K562 (cell line): Measurements from ENCODE around the gene ADAMTS14.

Experiments used
- AFF4 ChIP-seq: sonication (generic); formaldehyde crosslinking; IDR thresholded peaks from 2 replicates; pipeline ENCODE4 v1.8.0; 2023; ENCODE audit warnings: mild to moderate bottlenecking, missing genetic modification reagents
- CTCF ChIP-seq, 3 experiments: IDR thresholded peaks in 2 of 3; conservative IDR thresholded peaks in 1 of 3; 2 replicates each; pipeline ENCODE4 v1.5.1; 2011 to 2012; ENCODE audit warnings: low read length in 3 of 3, mild to moderate bottlenecking in 3 of 3, control low read depth in 2 of 3, improper control_type of control experiment in 1 of 3, inconsistent platforms in 1 of 3, low read depth in 1 of 3, mixed read lengths in 1 of 3, moderate library complexity in 1 of 3; ENCODE audit not compliant: insufficient read depth in 2 of 3
- ESRRA ChIP-seq: fragments of 450-650 bp; IDR thresholded peaks from 2 replicates; pipeline ENCODE4 v1.6.1; 2014; ENCODE audit warnings: low read depth, mild to moderate bottlenecking, moderate library complexity, borderline replicate concordance
- ETV5 ChIP-seq: sonication (generic); formaldehyde crosslinking; IDR thresholded peaks from 2 replicates; pipeline ENCODE4 v1.4.0; 2020; ENCODE audit warnings: low read depth, mild to moderate bottlenecking, missing genetic modification reagents
- EZH2 ChIP-seq: IDR thresholded peaks from 2 replicates; pipeline ENCODE4 v1.6.1; 2012; ENCODE audit warnings: low read depth, mild to moderate bottlenecking, inconsistent platforms, low read length, borderline replicate concordance
- HDAC6 ChIP-seq: IDR thresholded peaks from 2 replicates; pipeline ENCODE4 v1.6.1; 2012; ENCODE audit warnings: low read depth, mild to moderate bottlenecking, control low read depth, inconsistent platforms, low read length, moderate library complexity
- POLR2A ChIP-seq: fragments of 450-650 bp; conservative IDR thresholded peaks from 2 replicates; pipeline ENCODE4 v1.6.1; 2016
- RBM17 ChIP-seq: fragments of 200-400 bp; formaldehyde crosslinking; IDR thresholded peaks from 2 replicates; pipeline ENCODE4 v1.6.1; 2017; ENCODE audit warnings: low read depth, mild to moderate bottlenecking, low read length, borderline replicate concordance
- ZNF274 ChIP-seq: IDR thresholded peaks from 2 replicates; pipeline ENCODE4 v1.6.1; 2011; ENCODE audit warnings: low read depth, mild to moderate bottlenecking, low read length, moderate library complexity, borderline replicate concordance
- TF ChIP-seq, protein P1 (sequence below): sonication (generic); formaldehyde crosslinking; IDR thresholded peaks from 2 replicates; pipeline ENCODE4 v1.5.0; 2020; ENCODE audit warnings: missing genetic modification reagents

DNA sequence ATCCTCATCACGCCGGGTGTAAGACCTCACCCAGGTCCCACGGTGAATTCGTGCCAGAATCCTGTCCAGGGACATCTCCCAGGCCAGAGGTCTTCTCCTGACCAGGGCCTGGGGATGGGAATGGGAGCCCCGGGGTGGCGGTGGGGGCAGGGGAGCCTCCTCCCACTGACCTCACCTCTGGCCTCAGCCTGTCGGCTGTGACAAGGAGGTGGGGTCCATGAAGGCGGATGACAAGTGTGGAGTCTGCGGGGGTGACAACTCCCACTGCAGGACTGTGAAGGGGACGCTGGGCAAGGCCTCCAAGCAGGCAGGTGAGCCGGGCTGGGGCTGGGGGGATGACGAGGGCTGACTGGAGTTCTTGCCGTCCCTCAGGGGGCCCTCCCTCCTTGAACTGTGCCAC lies 71.6 kb downstream of the ADAMTS14 start:
- TF ChIP-seq EZH2: no peak
- TF ChIP-seq ETV5 (CRISPR knock-in tag): no peak
- no peak for TF ChIP-seq ESRRA
- TF ChIP-seq RBM17: no peak
- no peak for TF ChIP-seq ZNF274
- TF ChIP-seq POLR2A: no peak
- no peak for TF ChIP-seq CTCF (IDR thresholded peaks at IDR 0.05 in 2 of 3, conservative IDR thresholded peaks at IDR 0.05 in 1 of 3; ENCODE audit: insufficient read depth in 2 of 3, low read depth in 1 of 3, low read length in 3 of 3)
- TF ChIP-seq, protein P1, sequence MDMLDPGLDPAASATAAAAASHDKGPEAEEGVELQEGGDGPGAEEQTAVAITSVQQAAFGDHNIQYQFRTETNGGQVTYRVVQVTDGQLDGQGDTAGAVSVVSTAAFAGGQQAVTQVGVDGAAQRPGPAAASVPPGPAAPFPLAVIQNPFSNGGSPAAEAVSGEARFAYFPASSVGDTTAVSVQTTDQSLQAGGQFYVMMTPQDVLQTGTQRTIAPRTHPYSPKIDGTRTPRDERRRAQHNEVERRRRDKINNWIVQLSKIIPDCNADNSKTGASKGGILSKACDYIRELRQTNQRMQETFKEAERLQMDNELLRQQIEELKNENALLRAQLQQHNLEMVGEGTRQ (CRISPR knock-in tag): no peak
- no peak for TF ChIP-seq AFF4 (CRISPR knock-in tag)
- no peak for TF ChIP-seq HDAC6
